RWPE2 (cell line): Measurements from ENCODE around the gene PEPD.

Experiments
- ATAC-seq: fragments of 200-7000 bp; cut with Tn5 transposase; 3 replicates; pipeline ENCODE4 v1.9.1; 2021; ENCODE audit warnings: low read depth
- DNase-seq: peaks from one replicate; pipeline ENCODE4 v3.0.0-alpha.2; 2020; ENCODE audit warnings: low spot score
- H3K27ac ChIP-seq: fragments of 450-650 bp; 2 replicates; pipeline ENCODE4 v1.5.1; 2017; ENCODE audit warnings: mild to moderate bottlenecking; ENCODE audit not compliant: poor library complexity, severe bottlenecking
- H3K27me3 ChIP-seq: fragments of 250-450 bp; sonication (Bioruptor Pico); 2 replicates; pipeline ENCODE4 v1.5.1; 2021; ENCODE audit warnings: mild to moderate bottlenecking, moderate library complexity; ENCODE audit not compliant: insufficient read depth, poor library complexity, severe bottlenecking
- H3K36me3 ChIP-seq: fragments of 250-450 bp; sonication (Bioruptor Pico); 2 replicates; pipeline ENCODE4 v1.5.1; 2020; ENCODE audit warnings: low read depth, mild to moderate bottlenecking, moderate library complexity
- H3K4me1 ChIP-seq: fragments of 250-450 bp; sonication (Bioruptor Pico); 2 replicates; pipeline ENCODE4 v1.5.1; 2021; ENCODE audit warnings: mild to moderate bottlenecking, moderate library complexity; ENCODE audit not compliant: insufficient read depth, poor library complexity, severe bottlenecking
- H3K4me3 ChIP-seq: fragments of 250-450 bp; sonication (Bioruptor Pico); 2 replicates; pipeline ENCODE4 v1.5.1; 2021; ENCODE audit warnings: mild to moderate bottlenecking, moderate library complexity; ENCODE audit not compliant: severe bottlenecking
- H3K9me3 ChIP-seq: fragments of 250-450 bp; sonication (Bioruptor Pico); 2 replicates; pipeline ENCODE4 v1.5.1; 2021; ENCODE audit warnings: mild to moderate bottlenecking, moderate library complexity; ENCODE audit not compliant: severe bottlenecking
- CTCF ChIP-seq: fragments of 450-650 bp; IDR thresholded peaks from one replicate; pipeline ENCODE4 v1.5.1; 2017; ENCODE audit warnings: mild to moderate bottlenecking, moderate library complexity; ENCODE audit not compliant: poor library complexity, severe bottlenecking

PEPD gene

GRCh38 chr19:33376941-33377557 is 144.5 kb downstream of the PEPD start:
- Histone ChIP-seq H3K9me3 (no peaks in the 10 kb centered on the region), H3K27ac (peak overlapping the region; percentile 83), H3K4me3 (no peak overlapping the region), H3K27me3 (no peaks in the 10 kb centered on the region), H3K4me1 (peaks cover 27% of the 10 kb centered on the region), H3K36me3 (peaks cover 59% of the 10 kb centered on the region)
- ATAC-seq: peak; percentile 71
- TF ChIP-seq CTCF: no peak
- no peak for DNase-seq

GRCh38 chr19:33376423-33376822 is 145.2 kb downstream of the PEPD start:
- H3K27me3 ChIP-seq: no peaks in the 10 kb centered on the region
- peak overlapping the region; percentile 83 for H3K27ac ChIP-seq
- H3K36me3 ChIP-seq: peaks cover 52% of the 10 kb centered on the region
- TF ChIP-seq CTCF: no peak
- peaks cover 31% of the 10 kb centered on the region for H3K4me1 ChIP-seq
- no peak for DNase-seq
- H3K9me3 ChIP-seq: no peaks in the 10 kb centered on the region
- ATAC-seq: peak; percentile 57
- no peak overlapping the region for H3K4me3 ChIP-seq

- no peaks in the 10 kb centered on the region for H3K27me3 ChIP-seq
- no peak for TF ChIP-seq CTCF
- H3K4me1 ChIP-seq: peaks cover 35% of the 10 kb centered on the region
- peak overlapping the region; percentile 83 for H3K27ac ChIP-seq
- ATAC-seq (no peak), DNase-seq (no peak)
- no peak overlapping the region for H3K4me3 ChIP-seq
- peaks cover 46% of the 10 kb centered on the region for H3K36me3 ChIP-seq
- no peaks in the 10 kb centered on the region for H3K9me3 ChIP-seq
These were observed 145.8 kb downstream of the PEPD start for GRCh38 chr19:33375837-33376159.

- DNase-seq (no peak), ATAC-seq (no peak)
- no peaks in the 10 kb centered on the region for H3K27me3 ChIP-seq
- peaks cover 41% of the 10 kb centered on the region for H3K36me3 ChIP-seq
- H3K27ac ChIP-seq: peak overlapping the region; percentile 83
- peaks cover 38% of the 10 kb centered on the region for H3K4me1 ChIP-seq
- peak overlapping the region; percentile 91 for H3K4me3 ChIP-seq
- TF ChIP-seq CTCF: no peak
- H3K9me3 ChIP-seq: no peaks in the 10 kb centered on the region
These were observed 146.3 kb downstream of the PEPD start for GRCh38 chr19:33375156-33375836.

GRCh38 chr19:33374236-33374714 is 147.3 kb downstream of the PEPD start:
- no peak for ATAC-seq
- TF ChIP-seq CTCF: peak; percentile 17
- H3K27ac ChIP-seq: peak overlapping the region; percentile 83
- H3K4me3 ChIP-seq: peak overlapping the region; percentile 91
- no peaks in the 10 kb centered on the region for H3K27me3 ChIP-seq
- no peaks in the 10 kb centered on the region for H3K9me3 ChIP-seq
- H3K36me3 ChIP-seq: peaks cover 31% of the 10 kb centered on the region
- peaks cover 38% of the 10 kb centered on the region for H3K4me1 ChIP-seq
- DNase-seq: no peak
